ENCODE results near the gene OLIG3. TPM values are rescaled to one million over a fixed set of nuclear protein-coding genes. Genes with fewer than 3 reads are reported as not detected.

OLIG3 gene
- not detected in 2 replicates for total RNA-seq

GRCh38 chr6:137494281-137494987 is at the start of gene OLIG3:
TSS of gene OLIG3 (minus strand) at chr6:137494394. CDS start at chr6:137494170, 224 bp downstream.
- no peak for DNase-seq (ENCODE audit: low spot score)
- H3K27me3 Mint-ChIP-seq (ENCODE audit: low read depth) = peaks cover 93% of the 10 kb centered on the region
- H3K4me3 Mint-ChIP-seq (ENCODE audit: low read depth) = peak within 1 kb of the TSS; percentile 30
- no peak within 1 kb of the TSS for H3K27ac Mint-ChIP-seq
- peaks cover 41% of the 10 kb centered on the region for H3K4me1 Mint-ChIP-seq (ENCODE audit: low read depth)
- intact Hi-C loops (cut with micrococcal nuclease) = loop anchor here (5.0 kb wide), 1 partner anchor 613 kb away; the partner anchor contains the start of gene PERP
- H3K9me3 Mint-ChIP-seq = peaks cover 4% of the 10 kb centered on the region
- H3K36me3 Mint-ChIP-seq (ENCODE audit: low read depth) = peaks cover 4% of the 10 kb centered on the region

GRCh38 chr6:137543114-137543513 is 48.9 kb upstream of the OLIG3 start:
- H3K36me3 Mint-ChIP-seq (ENCODE audit: low read depth) = no peaks in the 10 kb centered on the region
- H3K27ac Mint-ChIP-seq = no peak overlapping the region
- intact Hi-C loops (cut with micrococcal nuclease) = no loop called here
- no peak for DNase-seq (ENCODE audit: low spot score)
- no peak overlapping the region for H3K4me3 Mint-ChIP-seq (ENCODE audit: low read depth)
- peaks cover 6% of the 10 kb centered on the region for H3K4me1 Mint-ChIP-seq (ENCODE audit: low read depth)
- H3K9me3 Mint-ChIP-seq = no peaks in the 10 kb centered on the region
- peaks cover 18% of the 10 kb centered on the region for H3K27me3 Mint-ChIP-seq (ENCODE audit: low read depth)

DNA sequence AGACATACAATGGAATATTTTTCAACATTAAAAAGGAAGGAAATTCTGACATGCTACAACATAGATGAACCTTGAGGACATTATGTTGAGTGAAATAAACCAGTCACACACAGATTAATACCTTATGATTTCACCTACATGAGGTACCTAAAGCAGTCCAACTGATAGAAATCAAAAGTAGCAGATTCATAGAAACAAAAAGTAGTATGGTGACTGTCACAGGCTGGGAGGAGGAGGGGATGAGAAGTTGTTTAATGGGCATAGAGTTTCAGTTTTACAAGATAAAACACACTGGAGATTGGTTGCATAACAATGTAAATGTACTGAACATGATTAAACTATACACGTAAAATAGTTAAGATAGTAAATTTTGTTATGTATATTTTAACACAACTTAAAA is 48.5 kb upstream of the OLIG3 start:
- Mint-ChIP-seq H3K27ac (no peak overlapping the region), H3K27me3 (ENCODE audit: low read depth) (peaks cover 15% of the 10 kb centered on the region), H3K4me3 (ENCODE audit: low read depth) (no peak overlapping the region), H3K9me3 (no peaks in the 10 kb centered on the region), H3K4me1 (ENCODE audit: low read depth) (peaks cover 6% of the 10 kb centered on the region), H3K36me3 (ENCODE audit: low read depth) (no peaks in the 10 kb centered on the region)
- no peak for DNase-seq (ENCODE audit: low spot score)
- intact Hi-C loops (cut with micrococcal nuclease) = no loop called here

- Mint-ChIP-seq H3K4me3 (ENCODE audit: low read depth) (no peak overlapping the region), H3K36me3 (ENCODE audit: low read depth) (no peaks in the 10 kb centered on the region), H3K27ac (no peak overlapping the region), H3K9me3 (no peaks in the 10 kb centered on the region), H3K4me1 (ENCODE audit: low read depth) (peaks cover 6% of the 10 kb centered on the region), H3K27me3 (ENCODE audit: low read depth) (peaks cover 11% of the 10 kb centered on the region)
- intact Hi-C loops (cut with micrococcal nuclease) = no loop called here
- DNase-seq (ENCODE audit: low spot score) = no peak
Measured at GRCh38 chr6:137541534-137542063, 47.4 kb upstream of the OLIG3 start.

- Mint-ChIP-seq H3K27ac (no peak overlapping the region), H3K9me3 (no peaks in the 10 kb centered on the region), H3K27me3 (ENCODE audit: low read depth) (peaks cover 8% of the 10 kb centered on the region), H3K4me3 (ENCODE audit: low read depth) (no peak overlapping the region), H3K36me3 (ENCODE audit: low read depth) (no peaks in the 10 kb centered on the region), H3K4me1 (ENCODE audit: low read depth) (no peaks in the 10 kb centered on the region)
- intact Hi-C loops (cut with micrococcal nuclease) = no loop called here
- DNase-seq (ENCODE audit: low spot score) = peak; percentile 13
Measured at GRCh38 chr6:137536104-137536773, 42.0 kb upstream of the OLIG3 start.

GRCh38 chr6:137531376-137532092 is 37.3 kb upstream of the OLIG3 start:
- DNase-seq (ENCODE audit: low spot score) = no peak
- peaks cover 14% of the 10 kb centered on the region for H3K27me3 Mint-ChIP-seq (ENCODE audit: low read depth)
- intact Hi-C loops (cut with micrococcal nuclease) = no loop called here
- H3K9me3 Mint-ChIP-seq = no peaks in the 10 kb centered on the region
- H3K4me3 Mint-ChIP-seq (ENCODE audit: low read depth) = no peak overlapping the region
- no peaks in the 10 kb centered on the region for H3K36me3 Mint-ChIP-seq (ENCODE audit: low read depth)
- H3K4me1 Mint-ChIP-seq (ENCODE audit: low read depth) = no peaks in the 10 kb centered on the region
- no peak overlapping the region for H3K27ac Mint-ChIP-seq

GRCh38 chr6:137530404-137530803 is 36.2 kb upstream of the OLIG3 start:
- Mint-ChIP-seq H3K4me1 (ENCODE audit: low read depth) (no peaks in the 10 kb centered on the region), H3K27me3 (ENCODE audit: low read depth) (peaks cover 15% of the 10 kb centered on the region), H3K36me3 (ENCODE audit: low read depth) (no peaks in the 10 kb centered on the region), H3K9me3 (peaks cover 5% of the 10 kb centered on the region), H3K27ac (no peak overlapping the region), H3K4me3 (ENCODE audit: low read depth) (no peak overlapping the region)
- no peak for DNase-seq (ENCODE audit: low spot score)
- intact Hi-C loops (cut with micrococcal nuclease) = no loop called here

GRCh38 chr6:137522831-137523230 is 28.6 kb upstream of the OLIG3 start:
- Mint-ChIP-seq H3K27me3 (ENCODE audit: low read depth) (peaks cover 42% of the 10 kb centered on the region), H3K4me3 (ENCODE audit: low read depth) (no peak overlapping the region), H3K9me3 (peaks cover 5% of the 10 kb centered on the region), H3K4me1 (ENCODE audit: low read depth) (no peaks in the 10 kb centered on the region), H3K27ac (no peak overlapping the region), H3K36me3 (ENCODE audit: low read depth) (no peaks in the 10 kb centered on the region)
- intact Hi-C loops (cut with micrococcal nuclease) = no loop called here
- DNase-seq (ENCODE audit: low spot score) = no peak

- H3K4me3 Mint-ChIP-seq (ENCODE audit: low read depth) = no peak overlapping the region
- H3K36me3 Mint-ChIP-seq (ENCODE audit: low read depth) = no peaks in the 10 kb centered on the region
- intact Hi-C loops (cut with micrococcal nuclease) = no loop called here
- H3K9me3 Mint-ChIP-seq = peaks cover 5% of the 10 kb centered on the region
- H3K27me3 Mint-ChIP-seq (ENCODE audit: low read depth) = peaks cover 48% of the 10 kb centered on the region
- DNase-seq (ENCODE audit: low spot score) = no peak
- H3K4me1 Mint-ChIP-seq (ENCODE audit: low read depth) = no peaks in the 10 kb centered on the region
- H3K27ac Mint-ChIP-seq = no peak overlapping the region
Measured at GRCh38 chr6:137522198-137522798, 28.1 kb upstream of the OLIG3 start.

GRCh38 chr6:137520520-137520919 is 26.3 kb upstream of the OLIG3 start:
- no peak for DNase-seq (ENCODE audit: low spot score)
- Mint-ChIP-seq H3K4me1 (ENCODE audit: low read depth) (no peaks in the 10 kb centered on the region), H3K4me3 (ENCODE audit: low read depth) (no peak overlapping the region), H3K36me3 (ENCODE audit: low read depth) (no peaks in the 10 kb centered on the region), H3K9me3 (no peaks in the 10 kb centered on the region), H3K27ac (no peak overlapping the region), H3K27me3 (ENCODE audit: low read depth) (peaks cover 63% of the 10 kb centered on the region)
- intact Hi-C loops (cut with micrococcal nuclease) = no loop called here

DNA sequence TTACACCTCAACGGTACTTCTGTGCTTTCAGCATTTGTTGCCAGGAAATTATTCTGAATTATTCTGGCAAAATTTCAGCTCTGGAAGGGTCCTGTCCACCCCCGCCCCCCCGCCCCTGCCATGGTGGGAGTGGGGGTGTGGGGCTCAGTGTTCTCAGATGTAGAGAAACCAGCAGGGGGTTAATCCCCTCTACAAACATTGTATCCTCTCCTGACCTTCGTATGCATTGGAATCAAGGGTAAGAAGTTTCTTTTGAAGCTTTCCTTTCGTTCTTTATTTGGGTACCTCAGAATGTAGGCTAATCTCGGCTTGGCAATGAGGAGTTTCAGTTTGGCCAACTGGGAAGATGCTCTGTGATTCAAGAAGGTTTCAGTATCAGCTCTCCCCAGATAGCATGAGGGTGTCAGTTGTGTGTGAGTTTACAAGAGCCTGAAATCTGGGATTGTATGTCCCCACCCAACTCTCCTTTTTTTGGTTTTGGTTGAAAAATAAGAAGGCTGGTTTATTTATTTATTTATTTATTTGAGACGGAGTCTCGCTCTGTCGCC is 25.5 kb upstream of the OLIG3 start:
- H3K9me3 Mint-ChIP-seq = no peaks in the 10 kb centered on the region
- intact Hi-C loops (cut with micrococcal nuclease) = no loop called here
- no peaks in the 10 kb centered on the region for H3K36me3 Mint-ChIP-seq (ENCODE audit: low read depth)
- H3K27me3 Mint-ChIP-seq (ENCODE audit: low read depth) = peaks cover 72% of the 10 kb centered on the region
- H3K4me1 Mint-ChIP-seq (ENCODE audit: low read depth) = no peaks in the 10 kb centered on the region
- no peak overlapping the region for H3K4me3 Mint-ChIP-seq (ENCODE audit: low read depth)
- no peak overlapping the region for H3K27ac Mint-ChIP-seq
- no peak for DNase-seq (ENCODE audit: low spot score)

- intact Hi-C loops (cut with micrococcal nuclease) = no loop called here
- H3K27ac Mint-ChIP-seq = no peak overlapping the region
- H3K9me3 Mint-ChIP-seq = no peaks in the 10 kb centered on the region
- H3K36me3 Mint-ChIP-seq (ENCODE audit: low read depth) = no peaks in the 10 kb centered on the region
- no peak overlapping the region for H3K4me3 Mint-ChIP-seq (ENCODE audit: low read depth)
- no peak for DNase-seq (ENCODE audit: low spot score)
- H3K4me1 Mint-ChIP-seq (ENCODE audit: low read depth) = no peaks in the 10 kb centered on the region
- H3K27me3 Mint-ChIP-seq (ENCODE audit: low read depth) = peaks cover 78% of the 10 kb centered on the region
Measured at GRCh38 chr6:137518386-137518983, 24.3 kb upstream of the OLIG3 start.

All from activated T-helper 2 cell treated with anti-CD3 and anti-CD28 coated beads, Interferon-gamma antibody, Interleukin-2, Interleukin-4, amounts not matched to agents 10 μg/mL and 5 μg/mL and 100 μg/mL, durations not matched to agents 14 hours and 24 hours and 36 hours (primary cell).